ENCODE results near the gene CHAT. TPM values are rescaled to one million over a fixed set of nuclear protein-coding genes. Genes with fewer than 3 reads are reported as not detected.

The CHAT gene
- total RNA-seq, 1 experiment from 2014 or later = not detected

DNA sequence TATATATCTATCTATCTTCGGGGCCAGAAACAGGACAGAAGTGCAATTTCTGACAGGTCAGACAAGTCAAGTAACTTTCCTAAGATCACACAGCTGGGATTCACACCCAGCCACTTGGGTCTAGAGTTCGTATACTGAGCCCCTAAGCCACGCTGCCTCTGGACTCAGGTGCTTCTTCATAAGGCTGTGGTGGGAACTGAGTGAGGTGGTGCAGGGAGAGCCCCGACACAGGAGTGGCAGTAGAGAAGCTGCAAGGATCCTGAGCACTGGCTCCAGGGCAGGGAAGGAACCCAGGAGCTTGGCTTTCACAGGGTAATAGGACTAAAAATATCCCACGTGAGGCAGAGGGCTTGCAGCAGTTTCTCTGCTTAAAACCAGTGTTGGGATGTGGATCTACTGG, 99.4 kb downstream of the CHAT start:
- no peak overlapping the region for H2AFZ ChIP-seq (ENCODE audit: low read length)
- no peak overlapping the region for H3T11ph ChIP-seq (ENCODE audit: low read length)
- H3K79me1 ChIP-seq (ENCODE audit: insufficient read depth, low read depth, low read length, poor library complexity, severe bottlenecking) = no peaks in the 10 kb centered on the region
- H2BK15ac ChIP-seq (ENCODE audit: low read depth, low read length) = no peak overlapping the region
- WGBS (ENCODE audit: extremely low coverage, insufficient read length, low lambda C conversion rate) = no CpG with 5 or more reads among the region's 5 CpGs
- TF ChIP-seq, protein P1, sequence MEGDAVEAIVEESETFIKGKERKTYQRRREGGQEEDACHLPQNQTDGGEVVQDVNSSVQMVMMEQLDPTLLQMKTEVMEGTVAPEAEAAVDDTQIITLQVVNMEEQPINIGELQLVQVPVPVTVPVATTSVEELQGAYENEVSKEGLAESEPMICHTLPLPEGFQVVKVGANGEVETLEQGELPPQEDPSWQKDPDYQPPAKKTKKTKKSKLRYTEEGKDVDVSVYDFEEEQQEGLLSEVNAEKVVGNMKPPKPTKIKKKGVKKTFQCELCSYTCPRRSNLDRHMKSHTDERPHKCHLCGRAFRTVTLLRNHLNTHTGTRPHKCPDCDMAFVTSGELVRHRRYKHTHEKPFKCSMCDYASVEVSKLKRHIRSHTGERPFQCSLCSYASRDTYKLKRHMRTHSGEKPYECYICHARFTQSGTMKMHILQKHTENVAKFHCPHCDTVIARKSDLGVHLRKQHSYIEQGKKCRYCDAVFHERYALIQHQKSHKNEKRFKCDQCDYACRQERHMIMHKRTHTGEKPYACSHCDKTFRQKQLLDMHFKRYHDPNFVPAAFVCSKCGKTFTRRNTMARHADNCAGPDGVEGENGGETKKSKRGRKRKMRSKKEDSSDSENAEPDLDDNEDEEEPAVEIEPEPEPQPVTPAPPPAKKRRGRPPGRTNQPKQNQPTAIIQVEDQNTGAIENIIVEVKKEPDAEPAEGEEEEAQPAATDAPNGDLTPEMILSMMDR (conservative IDR thresholded peaks at IDR 0.05) = no peak
- H2BK120ac ChIP-seq (ENCODE audit: low read depth, low read length, poor library complexity, severe bottlenecking) = no peak overlapping the region
- Mint-ChIP-seq H3K4me3 (no peak overlapping the region), H3K36me3 (ENCODE audit: insufficient read depth in 1 of 3, low read depth in 3 of 3) (peaks cover 8 to 15% (median 9%) of the 10 kb centered on the region in 3 experiments; a peak in 4 of 7 replicates), H3K27ac (no peak overlapping the region), H3K9me3 (peaks cover 12 to 16% of the 10 kb centered on the region in 2 experiments), H3K27me3 (ENCODE audit: low read depth) (peaks cover 43% of the 10 kb centered on the region), H3K4me1 (no peaks in the 10 kb centered on the region)
- H4K8ac ChIP-seq (replicated peaks; ENCODE audit: insufficient read length, low read depth, low read length) = no peak overlapping the region
- no peak overlapping the region for H3K27ac ChIP-seq (ENCODE audit: insufficient read length, low read depth, low read length)
- no peak overlapping the region for H2BK12ac ChIP-seq (ENCODE audit: insufficient read length, low read depth, low read length)
- no peaks in the 10 kb centered on the region for H3K79me2 ChIP-seq (ENCODE audit: insufficient read depth, low read length)
- H3K4me2 ChIP-seq (ENCODE audit: insufficient read depth, insufficient read length, low read length) = no peak overlapping the region
- no peak overlapping the region for H3K14ac ChIP-seq (ENCODE audit: insufficient read depth, low read length)
- no peak overlapping the region for H2BK20ac ChIP-seq (ENCODE audit: low read depth, low read length, poor library complexity, severe bottlenecking)
- no peaks in the 10 kb centered on the region for H3K27me3 ChIP-seq (ENCODE audit: insufficient read depth, low read length)
- no peak overlapping the region for H3K18ac ChIP-seq (ENCODE audit: insufficient read length, low read depth, low read length)
- no peak overlapping the region for H2AK5ac ChIP-seq (ENCODE audit: insufficient read length, low read length)
- no peak overlapping the region for H3K23ac ChIP-seq (ENCODE audit: insufficient read length, low read depth, low read length)
- no peak overlapping the region for H3K4ac ChIP-seq (ENCODE audit: low read depth, low read length)
- no peaks in the 10 kb centered on the region for H3K23me2 ChIP-seq (ENCODE audit: insufficient read length, low read depth, low read length, poor library complexity, severe bottlenecking)
- H3K56ac ChIP-seq (ENCODE audit: insufficient read length, low read depth, low read length) = no peak overlapping the region
- no peak overlapping the region for H4K5ac ChIP-seq (ENCODE audit: insufficient read length, low read depth, low read length)
- DNase-seq = no peak
- H2BK5ac ChIP-seq (ENCODE audit: insufficient read length, low read length) = no peak overlapping the region
- no peaks in the 10 kb centered on the region for H3K9me3 ChIP-seq (ENCODE audit: control insufficient read depth, low read depth, low read length)
- H4K91ac ChIP-seq (ENCODE audit: insufficient read length, low read depth, low read length) = no peak overlapping the region
- H3K4me1 ChIP-seq (ENCODE audit: insufficient read depth, low read length) = no peaks in the 10 kb centered on the region
- no peak overlapping the region for H3K9ac ChIP-seq (ENCODE audit: extremely low read depth, insufficient read length, low read length)
- H4K20me1 ChIP-seq (ENCODE audit: control insufficient read depth, insufficient read depth, insufficient read length) = no peaks in the 10 kb centered on the region

Other genes with a start within 250 kb of the CHAT start
- gene DRGX, start 217.9 kb upstream of the CHAT start, total RNA-seq (2021) = not detected in 2 replicates
- gene ERCC6, start 74.9 kb upstream of the CHAT start, total RNA-seq (2021) = 18.2 and 19.5 TPM in 2 replicates
- gene SLC18A3, start 3.7 kb upstream of the CHAT start, total RNA-seq (2021) = not detected in 2 replicates
- not detected in 2 replicates for gene C10orf53, start 65.6 kb downstream of the CHAT start, total RNA-seq (2021)
- 21.9 and 22.6 TPM in 2 replicates for gene OGDHL, start 148.3 kb downstream of the CHAT start, total RNA-seq (2021)